Large intestine (tissue), 3 donors: ENCODE results near the gene RAB18. TPM values are rescaled to one million over a fixed set of nuclear protein-coding genes. Genes with fewer than 3 reads are reported as not detected.
"Not testable (repeated sequence)": the region's sequence is repeated elsewhere in the genome, so short reads cannot be mapped to it uniquely, and the experiment has no call there.

Source experiments
- DNase-seq, 2 donors: peaks; one replicate each; pipeline versions ENCODE4 v3.0.0 to v3.0.0-alpha.2; 2013
- H3K27ac ChIP-seq: one replicate; pipeline ENCODE4 v1.5.1; 2013; ENCODE audit warnings: low read length
- H3K27me3 ChIP-seq: 2 replicates; pipeline ENCODE4 v1.6.1; 2013; ENCODE audit warnings: low read length; ENCODE audit not compliant: control insufficient read depth, insufficient read depth
- H3K36me3 ChIP-seq: 2 replicates; pipeline ENCODE4 v1.6.1; 2013; ENCODE audit warnings: low read length; ENCODE audit not compliant: control insufficient read depth, insufficient read depth
- H3K4me1 ChIP-seq: one replicate; pipeline ENCODE4 v1.6.1; 2013; ENCODE audit warnings: low read length; ENCODE audit not compliant: control insufficient read depth, insufficient read depth
- H3K4me3 ChIP-seq: one replicate; pipeline ENCODE4 v1.5.1; 2013; ENCODE audit warnings: low read length
- H3K9me3 ChIP-seq: one replicate; pipeline ENCODE4 v1.6.1; 2013; ENCODE audit warnings: mild to moderate bottlenecking, low read depth, low read length, moderate library complexity; ENCODE audit not compliant: control insufficient read depth
- WGBS: methylation state at CpG from one replicate; pipeline ENCODE4 v1.1.5; 2013; ENCODE audit warnings: low lambda C conversion rate; ENCODE audit not compliant: insufficient coverage; 5-methylcytosine and 5-hydroxymethylcytosine counted together
- polyA plus RNA-seq: library from polyadenylated mRNA; unstranded; fragments of 120-200 nt; gene quantifications from one replicate; pipeline ENCODE4 v1.2.1, GENCODE V29; 2013

RAB18 gene
- polyA plus RNA-seq, 1 donor = 74.1 TPM

- Histone ChIP-seq H3K4me1 (no peaks in the 10 kb centered on the region), H3K27ac (no peak overlapping the region), H3K4me3 (no peak overlapping the region), H3K27me3 (no peaks in the 10 kb centered on the region), H3K9me3 (no peaks in the 10 kb centered on the region), H3K36me3 (no peaks in the 10 kb centered on the region)
- WGBS = no CpG with 5 or more reads among the region's 4 CpGs
- no peak for DNase-seq
Measured at GRCh38 chr10:27569946-27570345, 65.8 kb downstream of the RAB18 start.

GRCh38 chr10:27577038-27577437, 72.9 kb downstream of the RAB18 start:
- H3K9me3 ChIP-seq = not testable (repeated sequence)

GRCh38 chr10:27578316-27578715, 74.2 kb downstream of the RAB18 start:
- H3K36me3 ChIP-seq = no peaks in the 10 kb centered on the region
- no peak for DNase-seq
- no peaks in the 10 kb centered on the region for H3K27me3 ChIP-seq
- H3K4me3 ChIP-seq = no peak overlapping the region
- no peaks in the 10 kb centered on the region for H3K9me3 ChIP-seq
- no CpG with 5 or more reads among the region's 4 CpGs for WGBS
- H3K4me1 ChIP-seq = no peaks in the 10 kb centered on the region
- H3K27ac ChIP-seq = no peak overlapping the region

More at GRCh38 chr10:27577038-27577437, 72.9 kb downstream of the RAB18 start:
- WGBS = no CpG with 5 or more reads among the region's 5 CpGs
- H3K27me3 ChIP-seq, H3K4me1 ChIP-seq, H3K36me3 ChIP-seq, H3K4me3 ChIP-seq, DNase-seq, H3K27ac ChIP-seq: not testable (repeated sequence)

GRCh38 chr10:27581225-27581624, 77.1 kb downstream of the RAB18 start:
- H3K27ac ChIP-seq = no peak overlapping the region
- no peaks in the 10 kb centered on the region for H3K9me3 ChIP-seq
- WGBS = 85% methylated on average over 4 of the region's 4 CpGs
- no peaks in the 10 kb centered on the region for H3K27me3 ChIP-seq
- H3K4me1 ChIP-seq = no peaks in the 10 kb centered on the region
- no peaks in the 10 kb centered on the region for H3K36me3 ChIP-seq
- H3K4me3 ChIP-seq = no peak overlapping the region
- DNase-seq = no peak

- no peak for DNase-seq
- no peaks in the 10 kb centered on the region for H3K4me1 ChIP-seq
- H3K27me3 ChIP-seq = no peaks in the 10 kb centered on the region
- H3K36me3 ChIP-seq = no peaks in the 10 kb centered on the region
- no peak overlapping the region for H3K27ac ChIP-seq
- H3K4me3 ChIP-seq = no peak overlapping the region
- WGBS = no CpG with 5 or more reads among the region's 2 CpGs
- H3K9me3 ChIP-seq = no peaks in the 10 kb centered on the region
Measured at GRCh38 chr10:27584302-27584701, 80.2 kb downstream of the RAB18 start.

Other genes with a start within 250 kb of the RAB18 start
- 0.40 TPM for gene MKX, start 241.5 kb downstream of the RAB18 start, polyA plus RNA-seq